NCI-H2227 treated with DMSO at 0.1 percent for 48 hours (cell line): ENCODE data around the gene PPP1R3F.
"Not testable (repeated sequence)": the region's sequence is repeated elsewhere in the genome, so short reads cannot be mapped to it uniquely, and the experiment has no call there.

Experiments used
- DNase-seq: peaks from one replicate; lab custom pipeline; 2025; lab: John Stamatoyannopoulos, UW

Gene PPP1R3F

DNA sequence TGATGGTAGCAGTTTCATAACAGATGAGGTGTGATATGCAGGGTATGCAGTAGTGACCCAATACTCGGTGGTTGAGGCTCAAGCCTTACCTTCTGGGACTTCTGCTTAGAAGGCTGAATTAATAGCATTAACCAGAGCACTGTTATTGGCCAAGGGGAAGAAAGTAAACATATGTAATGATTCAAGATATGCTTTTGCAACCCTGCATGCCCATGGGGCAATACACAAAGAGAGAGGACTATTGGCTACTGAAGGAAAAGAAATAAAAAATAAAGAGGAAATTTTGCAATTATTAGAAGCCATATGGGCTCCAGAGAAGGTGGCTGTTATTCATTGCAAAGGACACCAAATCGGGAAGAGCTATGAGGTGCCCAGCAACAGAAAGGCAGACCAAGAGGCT is 42.6 kb downstream of the PPP1R3F start:
- no peak for DNase-seq

DNA sequence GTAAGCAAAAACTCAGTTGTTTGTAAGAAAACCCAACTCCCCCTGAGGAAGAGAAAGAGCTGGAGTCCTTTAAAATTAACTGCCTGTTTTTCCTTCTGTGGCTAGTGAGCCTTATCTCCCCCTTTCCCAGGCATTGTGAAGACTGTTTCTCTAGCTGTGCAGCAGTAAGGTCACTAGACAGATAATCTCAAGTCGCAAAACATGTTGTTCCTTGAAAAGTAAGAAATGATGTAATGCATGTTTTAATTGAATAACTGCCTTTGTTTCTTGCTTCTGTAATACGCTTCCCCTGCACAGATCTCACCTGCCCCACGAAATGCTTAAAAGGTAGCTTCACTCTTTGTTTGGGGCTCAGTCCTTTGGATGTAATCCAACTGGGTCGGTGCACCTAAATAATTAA is 46.5 kb downstream of the PPP1R3F start:
- DNase-seq, result no peak

DNA sequence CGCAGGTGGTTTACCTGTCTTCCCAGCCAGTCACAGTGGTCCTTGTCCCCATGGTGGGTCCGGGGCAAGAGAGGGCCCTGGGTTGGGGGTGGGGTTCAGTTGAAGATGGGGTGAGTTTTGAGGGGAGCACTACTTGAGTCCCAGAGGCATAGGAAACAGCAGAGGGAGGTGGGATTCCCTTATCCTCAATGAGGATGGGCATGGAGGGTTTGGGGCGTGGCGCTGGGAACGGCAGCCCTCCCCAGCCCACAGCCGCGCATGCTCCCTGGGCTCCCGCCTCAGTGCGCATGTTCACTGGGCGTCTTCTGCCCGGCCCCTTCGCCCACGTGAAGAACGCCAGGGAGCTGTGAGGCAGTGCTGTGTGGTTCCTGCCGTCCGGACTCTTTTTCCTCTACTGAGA is 52.1 kb downstream of the PPP1R3F start, which contains the start of gene GAGE12J:
Gene GAGE12J (plus strand): TSS at position 301 of the 400 bp plus-strand sequence. CDS start 1,157 bp downstream, outside the sequence.
- not testable (repeated sequence) for DNase-seq

DNA sequence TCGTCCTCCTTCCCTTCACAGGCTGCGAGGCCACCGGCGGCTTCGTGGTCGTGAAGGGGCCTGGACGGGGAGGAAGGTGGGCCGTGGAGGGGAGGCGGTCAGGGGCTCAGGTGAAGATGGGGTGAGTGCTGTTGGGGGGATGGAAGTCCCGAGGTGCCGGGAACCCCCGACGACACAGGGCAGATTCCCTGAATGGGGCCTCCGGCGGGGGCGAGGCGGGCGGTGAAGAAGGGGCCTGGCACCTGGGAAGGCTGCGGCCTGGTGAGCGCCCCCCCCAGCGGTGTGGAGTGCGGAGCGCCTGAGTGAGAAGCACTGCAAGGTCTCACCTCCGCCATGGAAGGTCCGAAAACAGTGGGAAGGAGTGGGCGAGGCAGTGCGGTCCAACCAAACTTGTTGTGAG is 52.7 kb downstream of the PPP1R3F start:
- DNase-seq, result not testable (repeated sequence)

DNA sequence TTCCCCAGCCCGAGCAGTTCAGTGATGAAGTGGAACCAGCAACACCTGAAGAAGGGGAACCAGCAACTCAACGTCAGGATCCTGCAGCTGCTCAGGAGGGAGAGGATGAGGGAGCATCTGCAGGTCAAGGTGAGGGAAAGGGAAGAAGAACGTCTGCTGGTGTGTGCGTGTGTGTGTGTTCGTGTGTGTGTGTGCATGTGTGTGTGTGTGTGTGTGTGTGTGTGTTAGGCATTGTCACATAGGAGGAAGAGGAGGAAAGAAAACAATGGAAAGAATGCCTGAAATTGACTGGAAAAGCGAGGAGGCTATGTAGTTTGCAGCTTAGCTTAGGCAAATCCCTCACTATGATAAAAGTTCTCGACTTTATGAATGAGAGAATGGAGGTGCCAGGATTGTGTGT is 54.1 kb downstream of the PPP1R3F start:
- not testable (repeated sequence) for DNase-seq

DNA sequence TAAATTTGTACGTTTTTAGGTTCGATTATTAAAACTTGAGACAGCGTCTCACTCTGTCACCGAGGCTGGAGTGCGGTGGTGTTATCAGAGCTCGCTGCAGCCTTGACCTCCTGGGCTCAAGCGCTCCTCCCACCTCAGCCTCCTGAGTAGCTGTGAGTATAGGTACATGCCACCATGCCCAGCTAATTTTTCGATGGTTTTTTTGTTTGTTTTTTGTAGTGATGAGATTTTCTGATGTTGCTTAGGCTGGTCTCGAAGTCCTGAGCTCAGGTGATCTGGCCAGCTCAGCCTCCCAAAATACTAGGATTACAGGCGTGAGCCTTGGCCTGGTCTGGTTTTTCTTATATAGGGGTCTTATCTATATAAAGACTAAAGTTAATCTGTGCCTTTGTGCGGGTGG is 60.8 kb downstream of the PPP1R3F start:
- not testable (repeated sequence) for DNase-seq

DNA sequence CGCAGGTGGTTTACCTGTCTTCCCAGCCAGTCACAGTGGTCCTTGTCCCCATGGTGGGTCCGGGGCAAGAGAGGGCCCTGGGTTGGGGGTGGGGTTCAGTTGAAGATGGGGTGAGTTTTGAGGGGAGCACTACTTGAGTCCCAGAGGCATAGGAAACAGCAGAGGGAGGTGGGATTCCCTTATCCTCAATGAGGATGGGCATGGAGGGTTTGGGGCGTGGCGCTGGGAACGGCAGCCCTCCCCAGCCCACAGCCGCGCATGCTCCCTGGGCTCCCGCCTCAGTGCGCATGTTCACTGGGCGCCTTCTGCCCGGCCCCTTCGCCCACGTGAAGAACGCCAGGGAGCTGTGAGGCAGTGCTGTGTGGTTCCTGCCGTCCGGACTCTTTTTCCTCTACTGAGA is 61.7 kb downstream of the PPP1R3F start, which contains the start of gene GAGE13:
Gene GAGE13 (plus strand): TSS at position 301 of the 400 bp plus-strand sequence. CDS start 1,156 bp downstream, outside the sequence.
- not testable (repeated sequence) for DNase-seq

DNA sequence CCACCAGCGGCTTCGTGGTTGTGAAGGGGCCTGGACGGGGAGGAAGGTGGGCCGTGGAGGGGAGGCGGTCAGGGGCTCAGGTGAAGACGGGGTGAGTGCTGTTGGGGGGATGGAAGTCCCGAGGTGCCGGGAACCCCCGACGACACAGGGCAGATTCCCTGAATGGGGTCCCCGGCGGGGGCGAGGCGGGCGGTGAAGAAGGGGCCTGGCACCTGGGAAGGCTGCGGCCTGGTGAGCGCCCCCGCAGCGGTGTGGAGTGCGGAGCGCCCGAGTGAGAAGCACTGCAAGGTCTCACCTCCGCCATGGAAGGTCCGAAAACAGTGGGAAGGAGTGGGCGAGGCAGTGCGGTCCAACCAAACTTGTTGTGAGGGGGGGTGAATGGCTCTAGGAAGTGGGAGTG is 62.2 kb downstream of the PPP1R3F start:
- DNase-seq, result not testable (repeated sequence)
